CD4-positive, alpha-beta T cell treated with Interleukin-17A for 1 hour (primary cell): ENCODE measurements around the gene PCGF2.

Experiments
- DNase-seq: peaks from one replicate; pipeline ENCODE4 v3.0.0-alpha.2; 2020

The PCGF2 gene

DNA sequence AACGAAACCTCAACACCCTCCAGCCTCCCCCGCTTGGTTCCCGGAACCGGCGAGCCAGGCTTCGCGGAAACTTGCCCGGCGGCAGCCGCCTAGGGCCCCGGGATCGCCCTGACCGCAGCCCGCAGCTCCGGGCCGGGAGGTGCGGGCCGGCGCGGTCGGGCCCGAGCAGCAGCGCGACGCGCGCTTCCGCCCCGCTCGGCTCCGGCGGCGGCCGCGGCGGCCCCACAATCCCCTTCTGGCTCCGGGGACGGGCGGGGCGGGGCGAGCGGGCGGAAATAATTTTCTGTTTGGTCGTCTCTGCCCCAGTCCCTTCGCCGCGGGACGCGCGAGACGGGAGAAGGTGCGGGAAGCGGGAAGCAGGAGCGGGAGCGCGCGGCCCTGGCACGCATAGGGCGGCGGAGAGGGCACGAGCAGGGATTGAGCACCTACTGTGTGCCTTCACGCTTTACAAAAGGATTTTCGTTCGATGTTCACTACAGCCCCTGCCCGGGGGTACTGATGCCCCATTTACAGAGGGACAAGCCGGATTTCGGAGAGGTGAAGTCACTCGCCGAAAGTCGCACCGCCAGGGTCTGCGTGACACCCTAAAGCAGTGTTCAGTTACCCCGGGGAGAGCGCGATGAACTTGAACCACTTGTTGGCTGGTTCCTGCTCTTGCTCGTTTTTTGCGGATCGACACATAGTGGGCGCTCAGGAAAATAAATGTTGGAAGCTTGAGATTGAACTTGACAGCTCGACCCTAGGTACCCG, 45.8 kb downstream of the PCGF2 start:
- DNase-seq: peak; percentile 82

DNA sequence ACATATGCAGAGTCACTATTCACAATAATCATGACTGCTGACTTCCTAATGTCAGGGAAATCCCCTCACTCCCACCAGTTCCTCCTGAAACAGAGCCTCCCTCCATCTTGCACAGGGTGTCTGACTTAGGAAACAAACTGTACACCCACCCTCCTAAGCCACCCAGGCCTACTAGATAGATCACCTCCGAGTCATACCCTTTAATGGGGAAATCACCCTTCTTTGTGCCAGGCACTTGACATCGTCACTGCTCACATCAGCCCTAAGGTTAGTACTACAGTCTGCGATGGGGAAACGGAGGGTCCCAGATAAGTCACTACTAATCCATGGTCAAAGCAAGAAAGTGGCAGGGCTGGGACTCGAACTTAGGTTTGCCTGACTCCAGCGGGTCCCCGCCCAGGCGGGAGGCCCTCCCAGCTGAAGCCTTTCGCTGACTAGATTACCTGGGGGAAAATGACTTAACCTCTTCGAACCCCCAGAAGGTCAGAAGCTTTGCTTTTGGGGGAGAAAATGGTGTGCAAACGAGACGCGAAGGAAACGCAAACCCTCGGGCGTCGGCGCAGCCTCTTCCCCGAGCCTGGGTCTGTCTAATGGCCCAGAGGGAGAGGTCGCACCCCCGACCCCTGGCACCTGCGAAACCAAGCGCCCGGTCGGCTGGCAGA, 46.5 kb downstream of the PCGF2 start:
- peak; percentile 85 for DNase-seq

DNA sequence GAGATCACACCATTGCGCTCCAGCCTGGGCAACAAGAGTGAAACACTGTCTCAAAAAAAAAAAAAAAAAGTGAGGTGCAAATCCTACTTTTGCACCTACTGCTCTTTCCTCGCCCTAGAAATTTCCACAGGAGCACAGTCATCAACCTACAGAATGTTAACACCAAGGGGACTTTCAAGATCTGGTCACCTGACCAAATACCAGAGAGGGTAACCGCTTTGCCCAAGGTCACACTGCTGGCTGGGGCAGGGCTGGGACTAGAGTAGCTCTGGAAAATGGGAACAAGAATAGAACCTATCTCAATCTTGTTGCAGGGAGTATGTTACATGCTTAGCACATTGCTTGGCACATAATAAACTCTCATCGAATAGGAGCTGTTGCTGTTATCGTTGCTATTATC, 49.4 kb downstream of the PCGF2 start:
- DNase-seq: no peak

DNA sequence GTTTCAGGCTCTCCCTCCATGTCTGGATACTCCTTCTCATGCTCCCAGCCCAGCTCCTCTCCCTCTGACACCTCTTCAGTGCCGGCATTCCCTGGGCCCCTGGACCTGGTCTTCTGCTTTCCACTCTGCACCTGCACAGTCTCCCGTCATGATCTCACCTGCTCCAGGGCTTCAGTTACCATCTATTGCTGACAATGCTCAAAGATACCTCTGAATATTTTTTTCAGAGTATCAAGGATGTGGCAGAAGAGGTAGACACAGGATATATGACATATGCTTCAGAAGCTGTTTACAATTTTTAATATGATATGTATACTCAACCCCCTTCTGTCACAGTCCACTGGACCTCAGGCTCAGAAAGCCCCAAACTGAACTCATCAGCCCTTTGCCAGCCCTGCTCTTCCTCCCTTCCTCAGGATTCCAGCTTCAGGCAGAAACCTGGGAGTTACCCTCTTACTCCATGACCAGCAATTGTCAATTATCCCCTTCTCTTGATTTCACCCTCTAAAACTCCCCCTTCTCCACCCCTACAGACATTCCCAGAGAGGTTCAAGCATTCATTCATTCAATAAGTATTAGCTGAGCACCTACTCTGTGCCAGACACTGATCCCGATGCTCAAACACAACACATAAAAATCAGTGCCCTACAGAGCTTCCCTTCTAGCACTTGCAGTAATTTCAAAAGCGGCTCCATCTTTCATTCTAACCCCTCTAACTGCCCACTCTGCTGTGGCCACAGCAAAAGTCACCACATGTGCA, 50.9 kb downstream of the PCGF2 start:
- no peak for DNase-seq

DNA sequence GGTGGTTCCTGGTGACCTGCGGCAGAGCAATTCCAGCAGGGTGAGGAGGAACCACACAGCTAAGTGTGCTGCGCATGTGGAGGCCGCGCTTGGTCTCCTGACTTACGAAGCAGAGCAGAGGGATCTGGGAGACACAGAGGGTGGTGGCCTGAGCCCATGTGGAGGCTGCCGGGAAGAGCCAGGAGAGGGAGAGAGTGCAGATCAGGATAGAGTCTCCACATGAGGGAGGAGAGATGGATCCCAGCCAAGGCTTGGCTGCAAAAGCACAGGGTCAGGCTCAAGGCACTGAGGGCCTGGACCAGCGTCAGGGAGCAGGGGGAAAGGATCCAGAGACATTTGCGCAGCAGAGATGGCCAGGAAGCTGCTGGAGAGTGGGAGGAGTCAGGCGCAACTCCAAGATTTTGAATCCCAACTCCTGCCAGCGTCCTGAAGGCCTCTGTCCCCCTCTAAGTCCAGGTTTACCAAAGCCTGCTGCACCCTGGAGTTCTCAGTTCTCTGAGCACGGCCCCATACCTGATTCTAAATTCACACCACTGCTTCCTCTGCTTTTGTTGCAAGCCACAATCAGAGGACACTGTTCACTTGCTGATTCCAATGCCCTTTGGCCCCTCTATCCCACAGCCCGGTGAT, 54.3 kb downstream of the PCGF2 start:
- no peak for DNase-seq

DNA sequence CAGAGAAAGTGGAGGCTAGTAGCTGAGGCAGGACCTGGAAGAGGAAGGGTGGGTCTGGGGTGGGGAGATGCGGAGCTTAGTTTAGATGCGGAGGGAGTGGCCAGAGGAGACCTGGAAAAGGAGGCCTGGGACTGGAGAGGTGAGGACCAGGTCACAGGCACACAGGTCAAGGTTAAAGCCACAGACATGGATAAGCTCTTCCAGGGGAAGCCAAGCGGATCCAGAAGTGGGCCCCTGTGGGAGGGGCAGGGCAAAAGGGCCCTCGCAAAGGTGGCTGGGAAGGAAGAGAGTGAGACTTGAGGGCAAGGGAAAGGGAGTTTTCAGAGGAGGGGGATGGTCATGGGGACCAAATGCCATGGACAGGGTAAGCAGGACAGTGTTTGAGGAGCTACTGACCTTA, 57.0 kb downstream of the PCGF2 start:
- no peak for DNase-seq

DNA sequence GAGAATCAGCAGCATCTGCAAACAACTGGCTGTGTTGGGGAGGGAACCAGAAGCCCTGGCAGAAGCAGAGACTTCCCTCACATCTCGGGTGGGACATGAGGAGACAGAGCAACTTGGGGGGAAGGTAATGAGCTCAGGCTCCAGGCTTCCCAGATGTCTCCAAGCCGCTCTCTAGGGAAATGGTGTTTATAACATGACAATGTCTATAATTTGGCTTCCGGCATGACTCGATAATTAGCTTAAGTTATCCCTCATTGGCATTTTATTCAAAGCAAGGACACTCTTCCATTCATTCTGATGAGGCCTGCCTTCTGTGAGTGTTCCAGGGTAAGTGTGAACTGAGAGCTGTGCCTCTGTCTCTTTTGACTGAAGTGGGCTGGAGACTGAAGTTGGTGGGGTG, 57.8 kb downstream of the PCGF2 start:
- DNase-seq: no peak

DNA sequence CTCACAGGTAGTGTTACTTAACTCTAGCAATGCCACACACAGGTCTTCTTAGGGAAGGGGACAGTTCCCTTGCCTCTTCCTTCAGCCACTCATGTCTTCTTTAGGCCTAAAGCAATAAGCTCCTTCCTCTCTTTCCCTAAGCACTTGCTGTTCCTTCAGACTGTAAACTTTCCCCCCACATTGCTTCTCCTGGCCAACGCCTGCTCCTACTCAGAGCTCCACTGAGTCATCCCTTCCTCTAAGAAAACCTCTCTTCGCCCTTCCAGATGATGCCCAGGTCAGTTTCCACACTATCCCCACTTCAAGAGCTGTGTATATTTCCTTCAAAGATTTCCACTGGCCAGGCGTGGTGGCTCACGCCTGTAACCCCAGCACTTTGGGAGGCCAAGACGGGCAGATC, 60.9 kb downstream of the PCGF2 start:
- no peak for DNase-seq

DNA sequence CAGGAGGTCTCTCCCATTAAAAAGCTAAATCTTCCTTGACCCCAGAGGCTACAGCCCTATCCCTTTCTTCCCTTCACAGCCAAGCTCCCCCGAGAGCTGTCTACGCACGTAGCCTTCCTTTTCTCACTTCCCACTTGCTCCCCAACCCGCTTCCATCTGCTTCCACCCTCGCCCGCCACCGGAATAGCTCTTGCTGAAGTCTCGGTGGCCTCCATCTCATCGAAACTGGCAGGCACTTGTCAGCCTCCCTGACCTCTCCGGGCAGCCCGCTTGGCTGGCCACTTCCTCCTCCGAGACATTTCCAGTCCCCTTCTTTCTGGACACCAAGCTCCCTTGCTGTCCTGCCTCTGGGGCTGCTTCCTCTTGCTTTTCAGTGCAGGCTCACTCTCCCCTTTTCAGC, 62.6 kb downstream of the PCGF2 start:
- no peak for DNase-seq
